HEK293 (cell line): Measurements from ENCODE around the gene LYPLA2.

Experiments used
- CTCF ChIA-PET: fragments of 350-600 bp; formaldehyde crosslinking; extraction: SDS; loops from one replicate; lab custom pipeline; 2021; ENCODE audit warnings: antibody characterized with exemption; lab: Yijun Ruan, JAX
- POLR2A ChIA-PET: fragments of 300-600 bp; formaldehyde crosslinking; extraction: SDS; loops from one replicate; lab custom pipeline; 2020; ENCODE audit warnings: antibody characterized with exemption, inconsistent platforms; lab: Yijun Ruan, JAX
- H3K27ac ChIP-seq: fragments of 200-500 bp; sonication (Bioruptor generic); 2 replicates; pipeline ENCODE4 v1.5.1; 2014; ENCODE audit warnings: low read depth, low read length, control low read depth, inconsistent platforms; ENCODE audit errors: extremely low read depth
- H3K36me3 ChIP-seq, 2 experiments: fragments of 200-500 bp in 1 of 2; sonication (Bioruptor generic) in 1 of 2; 1 replicate in 1 of 2; 2 replicates in 1 of 2; pipeline ENCODE4 v1.5.1; 2014 to 2017; ENCODE audit warnings: inconsistent platforms in 2 of 2, low read length in 2 of 2; ENCODE audit not compliant: control insufficient read depth in 2 of 2, insufficient read depth in 1 of 2
- H3K4me1 ChIP-seq: fragments of 200-500 bp; sonication (Bioruptor generic); 2 replicates; pipeline ENCODE4 v1.5.1; 2014; ENCODE audit warnings: mild to moderate bottlenecking, low read length, inconsistent platforms; ENCODE audit not compliant: control insufficient read depth, insufficient read depth
- H3K4me3 ChIP-seq: 2 replicates; pipeline ENCODE4 v1.5.1; 2011; ENCODE audit warnings: low read depth, mild to moderate bottlenecking, control low read depth, low read length, moderate library complexity
- H3K9me3 ChIP-seq: fragments of 200-500 bp; sonication (Bioruptor generic); 2 replicates; pipeline ENCODE4 v1.5.1; 2014; ENCODE audit warnings: low read depth, low read length, inconsistent platforms; ENCODE audit not compliant: control insufficient read depth, insufficient read depth
- PBX3 ChIP-seq: sonication (generic); formaldehyde crosslinking; IDR thresholded peaks from 2 replicates; pipeline ENCODE4 v1.8.1; 2022; ENCODE audit warnings: mild to moderate bottlenecking, moderate library complexity, missing genetic modification reagents
- PRDM1 ChIP-seq: fragments of 450-650 bp; formaldehyde crosslinking; IDR thresholded peaks from 2 replicates; pipeline ENCODE4; 2016; ENCODE audit warnings: missing biosample characterization, missing genetic modification characterization
- PRDM4 ChIP-seq: fragments of 450-650 bp; formaldehyde crosslinking; IDR thresholded peaks from 2 replicates; pipeline ENCODE4 v1.5.1; 2017; ENCODE audit warnings: missing biosample characterization, missing genetic modification characterization
- SCRT2 ChIP-seq: fragments of 450-650 bp; formaldehyde crosslinking; IDR thresholded peaks from 2 replicates; pipeline ENCODE4 v1.5.1; 2016; ENCODE audit warnings: missing biosample characterization, missing genetic modification characterization
- SP2 ChIP-seq: fragments of 450-650 bp; formaldehyde crosslinking; IDR thresholded peaks from 2 replicates; pipeline ENCODE4 v1.5.1; 2016; ENCODE audit warnings: missing biosample characterization, missing genetic modification characterization
- TRIM28 ChIP-seq: IDR thresholded peaks from 2 replicates; pipeline ENCODE4 v1.6.1; 2011; ENCODE audit warnings: low read length, control low read depth, borderline replicate concordance
- YY1 ChIP-seq: fragments of 450-650 bp; formaldehyde crosslinking; IDR thresholded peaks from 2 replicates; pipeline ENCODE4 v1.5.1; 2018; ENCODE audit warnings: missing biosample characterization, missing genetic modification characterization
- ZBTB21 ChIP-seq: fragments of 450-650 bp; formaldehyde crosslinking; IDR thresholded peaks from 2 replicates; pipeline ENCODE4 v1.5.1; 2017; ENCODE audit warnings: missing biosample characterization, missing genetic modification characterization
- ZNF114 ChIP-seq: fragments of 450-650 bp; formaldehyde crosslinking; IDR thresholded peaks from 2 replicates; pipeline ENCODE4 v1.5.0; 2017; ENCODE audit warnings: missing biosample characterization, missing genetic modification characterization
- ZNF146 ChIP-seq: fragments of 450-650 bp; formaldehyde crosslinking; IDR thresholded peaks from 2 replicates; pipeline ENCODE4 v1.5.1; 2016; ENCODE audit warnings: missing biosample characterization, missing genetic modification characterization
- ZNF155 ChIP-seq: fragments of 450-650 bp; formaldehyde crosslinking; IDR thresholded peaks from 2 replicates; pipeline ENCODE4 v1.5.1; 2016; ENCODE audit warnings: missing biosample characterization, missing genetic modification characterization
- ZNF274 ChIP-seq, 2 experiments: fragments of 200-500 bp in 1 of 2; fragments of 450-650 bp in 1 of 2; sonication (Bioruptor generic) in 1 of 2; formaldehyde crosslinking in 1 of 2; IDR thresholded peaks; 2 replicates each; pipeline versions ENCODE4 v1.5.1 to v1.6.1; 2014 to 2016; ENCODE audit warnings: borderline replicate concordance in 1 of 2, inconsistent platforms in 1 of 2, low read length in 1 of 2, missing biosample characterization in 1 of 2, missing genetic modification characterization in 1 of 2
- ZNF335 ChIP-seq: fragments of 450-650 bp; formaldehyde crosslinking; conservative IDR thresholded peaks from 2 replicates; pipeline ENCODE4 v1.5.1; 2016; ENCODE audit warnings: missing biosample characterization, missing genetic modification characterization
- ZNF341 ChIP-seq: fragments of 450-650 bp; formaldehyde crosslinking; IDR thresholded peaks from 2 replicates; pipeline ENCODE4; 2016; ENCODE audit warnings: low read depth, missing biosample characterization, missing genetic modification characterization
- ZNF366 ChIP-seq: fragments of 450-650 bp; formaldehyde crosslinking; conservative IDR thresholded peaks from 2 replicates; pipeline ENCODE4 v1.5.1; 2016; ENCODE audit warnings: missing biosample characterization, missing genetic modification characterization
- ZNF423 ChIP-seq: fragments of 450-650 bp; formaldehyde crosslinking; IDR thresholded peaks from 2 replicates; pipeline ENCODE4 v1.5.1; 2016; ENCODE audit warnings: missing biosample characterization, missing genetic modification characterization
- ZNF664 ChIP-seq: fragments of 450-650 bp; formaldehyde crosslinking; IDR thresholded peaks from 2 replicates; pipeline ENCODE4 v1.5.1; 2016; ENCODE audit warnings: missing biosample characterization, missing genetic modification characterization

Gene LYPLA2

GRCh38 chr1:23772854-23773242 lies 18.1 kb upstream of the LYPLA2 start:
- CTCF ChIA-PET = interaction anchor here (0.6 kb wide), 1 partner anchor 28 kb away, joined by 4 read pairs; no protein-coding TSS in a partner anchor
- Histone ChIP-seq H3K4me1 (no peaks in the 10 kb centered on the region), H3K4me3 (no peak overlapping the region), H3K9me3 (no peaks in the 10 kb centered on the region), H3K36me3 (peaks cover 15 to 30% of the 10 kb centered on the region in 2 experiments; a peak in 2 of 3 replicates), H3K27ac (no peak overlapping the region)
- POLR2A ChIA-PET = no interaction called here
- TF ChIP-seq TRIM28 = no peak
- 0 out of 2 replicates have a peak, but pooled peaks have one; percentile 83 for TF ChIP-seq ZNF341 (tag by site-specific recombination)
- 0 out of 2 replicates have a peak, but pooled peaks have one; percentile 9 for TF ChIP-seq ZNF664 (tag by site-specific recombination)

- ChIA-PET POLR2A (no interaction called here), CTCF (interaction anchor here (0.8 to 2.2 kb wide), 7 partner anchors 24 to 547 kb away, joined by 3 to 9 read pairs (median 3); no protein-coding TSS in a partner anchor)
- H3K27ac ChIP-seq = no peak overlapping the region
- peaks cover 2% of the 10 kb centered on the region; the same call in 1 of the 2 replicates for H3K4me1 ChIP-seq
- TF ChIP-seq ZNF274 (IDR thresholded peaks at IDR 0.05; ENCODE audit: low read length) (no peak), ZNF274 (tag by site-specific recombination; IDR thresholded peaks at IDR 0.05; ENCODE audit: borderline replicate concordance) (no peak), ZNF335 (tag by site-specific recombination) (0 out of 2 replicates have a peak, but pooled peaks have one; percentile 20), PRDM1 (peak; percentile 62)
- no peak overlapping the region for H3K4me3 ChIP-seq
- H3K36me3 ChIP-seq = peaks cover 7 to 17% of the 10 kb centered on the region in 2 experiments; a peak in 2 of 3 replicates
- H3K9me3 ChIP-seq = no peaks in the 10 kb centered on the region
Measured at GRCh38 chr1:23774174-23774880, 16.6 kb upstream of the LYPLA2 start.

GRCh38 chr1:23776217-23776616 lies 14.7 kb upstream of the LYPLA2 start:
- Histone ChIP-seq H3K27ac (no peak overlapping the region), H3K36me3 (peaks cover 5 to 24% of the 10 kb centered on the region in 2 experiments; a peak in 2 of 3 replicates), H3K4me3 (no peak overlapping the region), H3K4me1 (peaks cover 7% of the 10 kb centered on the region; the same call in 1 of the 2 replicates), H3K9me3 (no peaks in the 10 kb centered on the region)
- POLR2A ChIA-PET = interaction anchor here (0.6 to 5.7 kb wide), 3 partner anchors 15 to 82 kb away, joined by 3 to 101 read pairs (median 3); partner anchors contain the start of gene LYPLA2
- CTCF ChIA-PET = interaction anchor here (0.7 to 1.8 kb wide), 3 partner anchors 140 to 372 kb away, joined by 3 to 9 read pairs (median 3); no protein-coding TSS in a partner anchor
- TF ChIP-seq ZNF423 (no peak), PBX3 (CRISPR knock-in tag) (no peak), YY1 (tag by site-specific recombination) (no peak), ZNF155 (tag by site-specific recombination) (no peak), ZNF114 (no peak), SP2 (tag by site-specific recombination) (no peak), PRDM4 (no peak), ZNF146 (no peak), SCRT2 (tag by site-specific recombination) (no peak), ZNF366 (tag by site-specific recombination) (no peak), ZBTB21 (tag by site-specific recombination) (no peak)
